Panc1 (cell line): Measurements from ENCODE around the gene LRCH1. TPM values are rescaled to one million over a fixed set of nuclear protein-coding genes. Genes with fewer than 3 reads are reported as not detected.

ENCODE experiments used
- ATAC-seq: fragments of 200-7000 bp; cut with Tn5 transposase; 2 replicates; pipeline ENCODE4 v1.9.1; 2020; ENCODE audit warnings: mild to moderate bottlenecking, moderate library complexity
- BruUV-seq: library from RNA; stranded (reverse); fragments of 400-500 nt; replicated peaks from 2 replicates; lab custom pipeline; 2021; lab: Mats Ljungman, UMichigan
- CTCF ChIA-PET: fragments of 300-600 bp; sonication (Branson Sonifier 250); formaldehyde crosslinking; loops from one replicate; lab custom pipeline; 2022; ENCODE audit warnings: antibody characterized with exemption; lab: Charles Lee
- POLR2A ChIA-PET: fragments of 300-600 bp; sonication (Branson Sonifier 250); formaldehyde crosslinking; loops from one replicate; lab custom pipeline; 2022; ENCODE audit warnings: antibody characterized with exemption; lab: Charles Lee
- DNase-seq: peaks from one replicate; pipeline ENCODE4 v3.0.0-alpha.2; 2010; ENCODE audit warnings: low read depth, low spot score
- H3K27ac ChIP-seq: 2 replicates; pipeline ENCODE4 v1.5.1; 2011; ENCODE audit warnings: mild to moderate bottlenecking, low read length, inconsistent platforms
- H3K27me3 ChIP-seq: fragments of 200-500 bp; sonication (Bioruptor generic); 2 replicates; pipeline ENCODE4 v1.6.0; 2014; ENCODE audit warnings: low read length, inconsistent platforms; ENCODE audit not compliant: control insufficient read depth, insufficient read depth
- H3K36me3 ChIP-seq: fragments of 200-500 bp; sonication (Bioruptor generic); 2 replicates; pipeline ENCODE4 v1.5.1; 2014; ENCODE audit warnings: inconsistent platforms, mild to moderate bottlenecking, low read length, moderate library complexity; ENCODE audit not compliant: control insufficient read depth, insufficient read depth
- H3K4me1 ChIP-seq: 2 replicates; pipeline ENCODE4 v1.5.1; 2011; ENCODE audit warnings: inconsistent platforms, mild to moderate bottlenecking, low read length, moderate library complexity; ENCODE audit not compliant: control insufficient read depth, insufficient read depth
- H3K4me3 ChIP-seq, 2 experiments: 2 replicates each; pipeline ENCODE4 v1.5.1; 2011 to 2012; ENCODE audit warnings: low read depth in 2 of 2, low read length in 2 of 2, mild to moderate bottlenecking in 2 of 2, inconsistent platforms in 1 of 2, moderate library complexity in 1 of 2
- H3K9me3 ChIP-seq: fragments of 200-500 bp; sonication (Bioruptor generic); 2 replicates; pipeline ENCODE4 v1.5.1; 2014; ENCODE audit warnings: low read depth, mild to moderate bottlenecking, inconsistent platforms, low read length, moderate library complexity; ENCODE audit not compliant: control insufficient read depth, insufficient read depth
- CTCF ChIP-seq: fragments of 450-650 bp; IDR thresholded peaks from 2 replicates; pipeline ENCODE4 v1.5.1; 2017; ENCODE audit warnings: mild to moderate bottlenecking
- POLR2AphosphoS5 ChIP-seq: IDR thresholded peaks from 2 replicates; pipeline ENCODE4 v1.6.1; 2012; ENCODE audit warnings: mild to moderate bottlenecking, low read depth, low read length, moderate library complexity
- REST ChIP-seq, 2 experiments: IDR thresholded peaks; 2 replicates each; pipeline ENCODE4 v1.6.1; 2011 to 2012; ENCODE audit warnings: low read depth in 2 of 2, control low read depth in 1 of 2, low read length in 1 of 2, mild to moderate bottlenecking in 1 of 2, moderate library complexity in 1 of 2; ENCODE audit not compliant: insufficient read depth in 1 of 2
- SIN3A ChIP-seq: IDR thresholded peaks from 2 replicates; pipeline ENCODE4 v1.6.1; 2012; ENCODE audit warnings: low read depth, mild to moderate bottlenecking, low read length, moderate library complexity, borderline replicate concordance; ENCODE audit not compliant: insufficient read depth
- TCF7L2 ChIP-seq: IDR thresholded peaks from 2 replicates; pipeline ENCODE4 v1.6.1; 2011; ENCODE audit warnings: mild to moderate bottlenecking, low read depth, low read length, inconsistent platforms
- in situ Hi-C: cut with HindIII; loops from 2 replicates; pipeline ENCODE4 v1.10.0; 2016; ENCODE audit warnings: low sequenced_read_pairs, low pct_unique_long_range_greater_than_20kb
- intact Hi-C: fragments of 100-400 bp; cut with micrococcal nuclease; formaldehyde crosslinking; loops from one replicate; pipeline ENCODE4 v1.10.0; 2022; ENCODE audit not compliant: unreplicated experiment
- total RNA-seq: library from RNA; stranded (reverse); gene quantifications from one replicate; pipeline ENCODE4 v1.2.1, GENCODE V29; 2021; ENCODE audit not compliant: unreplicated experiment

LRCH1 gene
- total RNA-seq, 1 experiment from 2014 or later: 7.9 TPM

GRCh38 chr13:46682707-46683106 lies 129.7 kb downstream of the LRCH1 start:
- H3K4me1 ChIP-seq: no peaks in the 10 kb centered on the region
- ChIA-PET POLR2A (no interaction called here), CTCF (no interaction called here)
- H3K4me3 ChIP-seq: no peak overlapping the region
- no peaks in the 10 kb centered on the region for H3K27me3 ChIP-seq
- in situ Hi-C loops (no loop called here), intact Hi-C loops (no loop called here)
- no TSS peak for BruUV-seq
- no peak for DNase-seq
- H3K9me3 ChIP-seq: no peaks in the 10 kb centered on the region
- no peak overlapping the region for H3K27ac ChIP-seq
- H3K36me3 ChIP-seq: no peaks in the 10 kb centered on the region; the same call in 1 of the 2 replicates
- no peak for ATAC-seq
- TF ChIP-seq TCF7L2 (no peak), CTCF (no peak), SIN3A (no peak), REST (IDR thresholded peaks at IDR 0.05; ENCODE audit: insufficient read depth in 1 of 2, low read depth in 2 of 2, low read length in 1 of 2) (no peak), POLR2AphosphoS5 (no peak)

GRCh38 chr13:46683676-46684260 lies 130.8 kb downstream of the LRCH1 start:
- Histone ChIP-seq H3K27ac (no peak overlapping the region), H3K4me1 (no peaks in the 10 kb centered on the region), H3K27me3 (no peaks in the 10 kb centered on the region), H3K4me3 (no peak overlapping the region), H3K36me3 (no peaks in the 10 kb centered on the region; the same call in 1 of the 2 replicates), H3K9me3 (no peaks in the 10 kb centered on the region)
- ChIA-PET CTCF (no interaction called here), POLR2A (interaction anchor here (0.6 kb wide), 1 partner anchor 113 kb away, joined by 3 read pairs; no protein-coding TSS in a partner anchor)
- DNase-seq (no peak), ATAC-seq (no peak)
- TF ChIP-seq TCF7L2 (no peak), POLR2AphosphoS5 (no peak), REST (IDR thresholded peaks at IDR 0.05; ENCODE audit: insufficient read depth in 1 of 2, low read depth in 2 of 2, low read length in 1 of 2) (no peak), CTCF (no peak)
- intact Hi-C loops (no loop called here), in situ Hi-C loops (no loop called here)
- BruUV-seq: no TSS peak
